ENCODE measurements around the gene PGM5. TPM values are rescaled to one million over a fixed set of nuclear protein-coding genes. Genes with fewer than 3 reads are reported as not detected.

Gene PGM5
- total RNA-seq, 1 experiment from 2014 or later = 0.15 TPM

- no peak overlapping the region for H2AFZ ChIP-seq (ENCODE audit: low read depth, low read length, poor library complexity, severe bottlenecking)
- ChIA-PET RAD21 (ENCODE audit: low non-redundant PET in 1 of 2, low total read pairs in 2 of 2, uncharacterized antibody in 2 of 2, unreplicated experiment in 2 of 2) (no interaction called here), CTCF (interaction anchor here (1.4 kb wide), 1 partner anchor 21 kb away, joined by 4 read pairs; no protein-coding TSS in a partner anchor), POLR2A (no interaction called here)
- H4K20me1 ChIP-seq (ENCODE audit: insufficient read depth) = no peaks in the 10 kb centered on the region
- H3K79me2 ChIP-seq (ENCODE audit: insufficient read depth, low read length) = no peaks in the 10 kb centered on the region
- ATAC-seq = no peak
- no peak overlapping the region for H3K4me2 ChIP-seq (ENCODE audit: low read length)
- DNase-seq (ENCODE audit: low read depth, low spot score) = no peak
- no peak overlapping the region for H3K27ac ChIP-seq (ENCODE audit: low read depth, low read length)
- peaks cover 18% of the 10 kb centered on the region for H3K27me3 ChIP-seq (ENCODE audit: insufficient read depth, low read length)
- H3K36me3 ChIP-seq (ENCODE audit: control insufficient read depth in 1 of 2, insufficient read depth in 2 of 2, low read length in 2 of 2) = no peaks in the 10 kb centered on the region
- H3K9ac ChIP-seq (ENCODE audit: low read length) = no peak overlapping the region
- no peaks in the 10 kb centered on the region for H3K4me1 ChIP-seq (ENCODE audit: control insufficient read depth in 1 of 2, insufficient read depth in 2 of 2, low read length in 2 of 2)
- H3K9me2 ChIP-seq (ENCODE audit: insufficient read depth) = no peaks in the 10 kb centered on the region
- no peaks in the 10 kb centered on the region for H3K9me3 ChIP-seq (ENCODE audit: control insufficient read depth in 1 of 2, insufficient read depth in 1 of 2, low read depth in 1 of 2, low read length in 2 of 2)
- intact Hi-C loops (cut with micrococcal nuclease) = loop anchor here (10.0 kb wide), 1 partner anchor 218 kb away; no protein-coding TSS in a partner anchor
- no TSS peak for BruUV-seq (replicated peaks)
- no peak overlapping the region for H3K4me3 ChIP-seq (replicated peaks in 1 of 2; ENCODE audit: low read depth in 1 of 2, low read length in 2 of 2)
- no peak for TF ChIP-seq EZH2phosphoT487 (IDR thresholded peaks at IDR 0.05; ENCODE audit: borderline replicate concordance)
- no peak for TF ChIP-seq MAX (IDR thresholded peaks at IDR 0.05)
- TF ChIP-seq YY1 (IDR thresholded peaks at IDR 0.05; ENCODE audit: extremely low read depth, insufficient replicate concordance, low read depth, low read length) = no peak
- no peak for TF ChIP-seq POLR2AphosphoS5 (IDR thresholded peaks at IDR 0.05; ENCODE audit: low read depth, low read length)
- TF ChIP-seq EZH2 (IDR thresholded peaks at IDR 0.05) = no peak
- no peak for TF ChIP-seq SIN3A (IDR thresholded peaks at IDR 0.05; ENCODE audit: low read depth)
Observed at GRCh38 chr9:68562461-68562860, 206.1 kb downstream of the PGM5 start.

- no TSS peak for BruUV-seq (replicated peaks)
- no peak overlapping the region for H3K4me2 ChIP-seq (ENCODE audit: low read length)
- no peaks in the 10 kb centered on the region for H3K36me3 ChIP-seq (ENCODE audit: control insufficient read depth in 1 of 2, insufficient read depth in 2 of 2, low read length in 2 of 2)
- ATAC-seq = no peak
- no peak overlapping the region for H3K4me3 ChIP-seq (replicated peaks in 1 of 2; ENCODE audit: low read depth in 1 of 2, low read length in 2 of 2)
- no peak overlapping the region for H3K27ac ChIP-seq (ENCODE audit: low read depth, low read length)
- H4K20me1 ChIP-seq (ENCODE audit: insufficient read depth) = no peaks in the 10 kb centered on the region
- DNase-seq (ENCODE audit: low read depth, low spot score) = no peak
- POLR2A ChIA-PET = no interaction called here
- CTCF ChIA-PET = interaction anchor here (1.0 to 1.8 kb wide), 12 partner anchors 8 to 467 kb away, joined by 3 to 10 read pairs (median 5); no protein-coding TSS in a partner anchor
- no peaks in the 10 kb centered on the region for H3K9me2 ChIP-seq (ENCODE audit: insufficient read depth)
- RAD21 ChIA-PET (ENCODE audit: low non-redundant PET in 1 of 2, low total read pairs in 2 of 2, uncharacterized antibody in 2 of 2, unreplicated experiment in 2 of 2) = no interaction called here
- H3K4me1 ChIP-seq (ENCODE audit: control insufficient read depth in 1 of 2, insufficient read depth in 2 of 2, low read length in 2 of 2) = no peaks in the 10 kb centered on the region
- H3K9ac ChIP-seq (ENCODE audit: low read length) = no peak overlapping the region
- no peaks in the 10 kb centered on the region for H3K79me2 ChIP-seq (ENCODE audit: insufficient read depth, low read length)
- H2AFZ ChIP-seq (ENCODE audit: low read depth, low read length, poor library complexity, severe bottlenecking) = no peak overlapping the region
- TF ChIP-seq EGR1 (IDR thresholded peaks at IDR 0.05; ENCODE audit: low read depth) (no peak), POLR2AphosphoS5 (IDR thresholded peaks at IDR 0.05; ENCODE audit: low read depth, low read length) (no peak), ZBTB33 (IDR thresholded peaks at IDR 0.05; ENCODE audit: extremely low read depth, insufficient replicate concordance, low read length) (no peak), CBX3 (IDR thresholded peaks at IDR 0.05; ENCODE audit: low read depth) (no peak), ELF1 (IDR thresholded peaks at IDR 0.05; ENCODE audit: borderline replicate concordance, low read depth) (no peak), ZFX (IDR thresholded peaks at IDR 0.05) (no peak), RAD21 (IDR thresholded peaks at IDR 0.05; ENCODE audit: low read depth) (no peak), CTCF (IDR thresholded peaks at IDR 0.05 in 2 of 3, conservative IDR thresholded peaks at IDR 0.05 in 1 of 3; ENCODE audit: borderline replicate concordance in 1 of 3, insufficient read depth in 1 of 3, low read depth in 2 of 3, low read length in 2 of 3) (no peak), TCF7L2 (IDR thresholded peaks at IDR 0.05; ENCODE audit: borderline replicate concordance, extremely low read depth, insufficient read depth, insufficient read length) (no peak), POLR2A (IDR thresholded peaks at IDR 0.05; ENCODE audit: borderline replicate concordance, extremely low read depth, insufficient read depth, insufficient read length) (no peak), EZH2 (IDR thresholded peaks at IDR 0.05) (no peak), SIN3A (IDR thresholded peaks at IDR 0.05; ENCODE audit: low read depth) (no peak), CEBPB (IDR thresholded peaks at IDR 0.05; ENCODE audit: low read depth) (no peak), YY1 (IDR thresholded peaks at IDR 0.05; ENCODE audit: extremely low read depth, insufficient replicate concordance, low read depth, low read length) (no peak), EZH2phosphoT487 (IDR thresholded peaks at IDR 0.05; ENCODE audit: borderline replicate concordance) (no peak), FOSL1 (IDR thresholded peaks at IDR 0.05; ENCODE audit: low read depth) (no peak), JUND (IDR thresholded peaks at IDR 0.05) (no peak)
- no peaks in the 10 kb centered on the region for H3K9me3 ChIP-seq (ENCODE audit: control insufficient read depth in 1 of 2, insufficient read depth in 1 of 2, low read depth in 1 of 2, low read length in 2 of 2)
- H3K27me3 ChIP-seq (ENCODE audit: insufficient read depth, low read length) = peaks cover 11% of the 10 kb centered on the region
- intact Hi-C loops (cut with micrococcal nuclease) = loop anchor here (10.0 kb wide), 1 partner anchor 223 kb away; no protein-coding TSS in a partner anchor
Observed at GRCh38 chr9:68567565-68567964, 211.2 kb downstream of the PGM5 start.
